Trophoblast cell (in vitro differentiated cells and primary cell): Measurements from ENCODE around the gene ANKRD60.

Experiments used
- DNase-seq, 2 donors: peaks; one replicate each; pipeline ENCODE4 v3.0.0-alpha.2; 2016
- H2AFZ ChIP-seq: 2 replicates; pipeline ENCODE4 v1.6.1; 2013; ENCODE audit warnings: low read length, moderate library complexity, mild to moderate bottlenecking; ENCODE audit not compliant: insufficient read depth, poor library complexity
- H2AK5ac ChIP-seq: 2 replicates; pipeline ENCODE4 v1.6.1; 2013; ENCODE audit warnings: mild to moderate bottlenecking, low read length
- H2BK120ac ChIP-seq: 2 replicates; pipeline ENCODE4 v1.6.1; 2013; ENCODE audit warnings: low read length, mild to moderate bottlenecking, moderate library complexity; ENCODE audit not compliant: insufficient read depth, poor library complexity
- H2BK12ac ChIP-seq: 2 replicates; pipeline ENCODE4 v1.6.1; 2013; ENCODE audit warnings: mild to moderate bottlenecking, low read length, moderate library complexity
- H2BK5ac ChIP-seq: 2 replicates; pipeline ENCODE4 v1.6.1; 2013; ENCODE audit warnings: low read length, low read depth, moderate library complexity, mild to moderate bottlenecking; ENCODE audit not compliant: poor library complexity
- H3K14ac ChIP-seq: 2 replicates; pipeline ENCODE4 v1.6.1; 2013; ENCODE audit warnings: mild to moderate bottlenecking, low read length
- H3K18ac ChIP-seq: 2 replicates; pipeline ENCODE4 v1.6.1; 2013; ENCODE audit warnings: mild to moderate bottlenecking, low read length
- H3K23ac ChIP-seq: 2 replicates; pipeline ENCODE4 v1.6.1; 2013; ENCODE audit warnings: low read length
- H3K27ac ChIP-seq: 2 replicates; pipeline ENCODE4 v1.5.1; 2013; ENCODE audit warnings: low read depth, mild to moderate bottlenecking, inconsistent platforms, low read length, moderate library complexity
- H3K27me3 ChIP-seq: 2 replicates; pipeline ENCODE4 v1.6.1; 2013; ENCODE audit warnings: inconsistent platforms, mild to moderate bottlenecking, low read length, moderate library complexity; ENCODE audit not compliant: insufficient read depth
- H3K36me3 ChIP-seq, 2 experiments: 1 replicate in 1 of 2; 2 replicates in 1 of 2; pipeline ENCODE4 v1.6.1; 2013; ENCODE audit warnings: low read length in 2 of 2, mild to moderate bottlenecking in 2 of 2, moderate library complexity in 1 of 2; ENCODE audit not compliant: insufficient read depth in 2 of 2, control insufficient read depth in 1 of 2
- H3K4ac ChIP-seq: 2 replicates; pipeline ENCODE4 v1.6.1; 2013; ENCODE audit warnings: low read depth, mild to moderate bottlenecking, low read length, moderate library complexity
- H3K4me1 ChIP-seq, 2 experiments: 1 replicate in 1 of 2; 2 replicates in 1 of 2; pipeline ENCODE4 v1.6.1; 2013; ENCODE audit warnings: low read length in 2 of 2, mild to moderate bottlenecking in 2 of 2, moderate library complexity in 1 of 2; ENCODE audit not compliant: insufficient read depth in 2 of 2, control insufficient read depth in 1 of 2
- H3K4me2 ChIP-seq: 2 replicates; pipeline ENCODE4 v1.6.1; 2013; ENCODE audit warnings: inconsistent platforms, mild to moderate bottlenecking, low read length, moderate library complexity
- H3K4me3 ChIP-seq: 2 replicates; pipeline ENCODE4 v1.5.1; 2013; ENCODE audit warnings: mild to moderate bottlenecking, low read depth, low read length, inconsistent platforms
- H3K79me1 ChIP-seq: one replicate; pipeline ENCODE4 v1.6.1; 2013; ENCODE audit warnings: low read length
- H3K79me2 ChIP-seq: 2 replicates; pipeline ENCODE4 v1.6.1; 2013; ENCODE audit warnings: low read length, mild to moderate bottlenecking; ENCODE audit not compliant: control insufficient read depth, insufficient read depth, poor library complexity
- H3K9ac ChIP-seq: 2 replicates; pipeline ENCODE4 v1.6.1; 2013; ENCODE audit warnings: mild to moderate bottlenecking, low read length
- H3K9me3 ChIP-seq: 2 replicates; pipeline ENCODE4 v1.6.1; 2013; ENCODE audit warnings: low read depth, mild to moderate bottlenecking, control low read depth, inconsistent platforms, low read length; ENCODE audit not compliant: insufficient read depth
- H4K12ac ChIP-seq: 2 replicates; pipeline ENCODE4 v1.6.1; 2013; ENCODE audit warnings: low read depth, mild to moderate bottlenecking, low read length, moderate library complexity
- H4K8ac ChIP-seq: 2 replicates; pipeline ENCODE4 v1.6.1; 2013; ENCODE audit warnings: low read depth, mild to moderate bottlenecking, low read length, moderate library complexity
- H4K91ac ChIP-seq: one replicate; pipeline ENCODE4 v1.6.1; 2013; ENCODE audit warnings: low read depth, mild to moderate bottlenecking, low read length, moderate library complexity
- WGBS: extraction: QIAGEN DNeasy Blood & Tissue Kit; methylation state at CpG from one replicate; pipeline ENCODE4 v1.1.7; 2013; ENCODE audit warnings: missing lambda C conversion rate; ENCODE audit not compliant: insufficient read length, insufficient coverage; ENCODE audit errors: extremely low coverage; 5-methylcytosine and 5-hydroxymethylcytosine counted together

The ANKRD60 gene

DNA sequence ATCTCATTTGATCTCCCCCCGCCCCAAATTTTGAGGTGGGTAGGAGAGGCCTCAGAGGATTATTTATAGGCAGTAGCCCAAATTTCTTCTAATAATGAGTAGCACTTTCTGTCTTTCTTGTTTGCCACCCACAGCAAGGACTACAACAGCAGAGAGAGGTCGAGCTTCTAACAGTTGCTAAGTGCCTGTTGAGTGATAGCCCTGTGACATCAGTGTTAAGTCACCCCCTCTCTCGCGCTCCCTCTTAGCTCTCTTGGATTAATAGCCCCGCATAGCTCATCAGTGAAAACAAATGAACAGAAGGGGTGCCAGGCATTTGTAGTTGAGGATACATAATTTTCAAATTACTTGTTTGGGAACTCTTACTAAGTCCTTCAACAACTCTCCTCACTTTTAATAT, 3.5 kb downstream of the ANKRD60 start:
- Histone ChIP-seq H3K18ac (no peak overlapping the region), H3K4me2 (no peak overlapping the region), H3K23ac (no peak overlapping the region), H4K8ac (no peak overlapping the region), H3K4me1 (peaks cover 0 to 3% of the 10 kb centered on the region in 2 experiments), H4K12ac (no peak overlapping the region), H2BK120ac (no peak overlapping the region), H4K91ac (no peak overlapping the region), H2AK5ac (no peak overlapping the region), H3K4ac (no peak overlapping the region), H3K36me3 (no peaks in the 10 kb centered on the region), H3K79me2 (no peaks in the 10 kb centered on the region), H3K27me3 (peaks cover 26% of the 10 kb centered on the region), H3K9ac (no peak overlapping the region), H3K9me3 (peaks cover 8% of the 10 kb centered on the region), H3K14ac (no peak overlapping the region), H3K27ac (no peak overlapping the region), H3K4me3 (no peak overlapping the region), H3K79me1 (no peaks in the 10 kb centered on the region), H2BK12ac (no peak overlapping the region), H2BK5ac (no peak overlapping the region), H2AFZ (no peak overlapping the region)
- no CpG with 5 or more reads among the region's 5 CpGs for WGBS
- DNase-seq: no peak

DNA sequence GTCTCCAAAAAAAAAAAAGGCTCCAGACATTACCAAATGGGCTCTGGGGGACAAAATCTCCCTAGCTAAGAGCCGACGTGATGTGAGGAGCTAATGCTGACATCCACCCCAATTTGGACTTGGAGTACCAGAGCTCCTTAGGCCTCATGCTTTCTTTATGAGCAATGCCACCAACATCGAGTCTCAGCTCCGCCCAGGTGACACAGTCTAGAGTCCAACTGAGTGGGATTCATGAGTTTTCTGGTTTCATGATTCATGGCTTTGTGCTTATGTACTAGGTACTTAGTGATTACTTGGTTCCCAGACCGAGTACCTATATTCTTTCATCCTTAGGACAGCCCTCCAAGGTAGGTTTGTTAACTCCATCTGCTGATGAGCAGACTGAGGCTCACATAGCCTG, 4.4 kb downstream of the ANKRD60 start:
- no peak overlapping the region for H3K4ac ChIP-seq
- no peak overlapping the region for H3K27ac ChIP-seq
- H3K4me3 ChIP-seq: no peak overlapping the region
- no peaks in the 10 kb centered on the region for H3K36me3 ChIP-seq
- no peak overlapping the region for H4K8ac ChIP-seq
- no peak overlapping the region for H4K12ac ChIP-seq
- H3K79me1 ChIP-seq: no peaks in the 10 kb centered on the region
- H3K4me2 ChIP-seq: no peak overlapping the region
- no peak overlapping the region for H3K23ac ChIP-seq
- H2BK12ac ChIP-seq: no peak overlapping the region
- H3K79me2 ChIP-seq: no peaks in the 10 kb centered on the region
- DNase-seq: no peak
- H2AFZ ChIP-seq: no peak overlapping the region
- H3K27me3 ChIP-seq: peaks cover 22% of the 10 kb centered on the region
- H3K14ac ChIP-seq: no peak overlapping the region
- no CpG with 5 or more reads among the region's 5 CpGs for WGBS
- no peak overlapping the region for H3K18ac ChIP-seq
- H3K9ac ChIP-seq: no peak overlapping the region
- no peak overlapping the region for H2AK5ac ChIP-seq
- no peak overlapping the region for H2BK120ac ChIP-seq
- H3K4me1 ChIP-seq: peaks cover 0 to 3% of the 10 kb centered on the region in 2 experiments
- no peak overlapping the region for H2BK5ac ChIP-seq
- H4K91ac ChIP-seq: no peak overlapping the region
- peaks cover 8% of the 10 kb centered on the region for H3K9me3 ChIP-seq

DNA sequence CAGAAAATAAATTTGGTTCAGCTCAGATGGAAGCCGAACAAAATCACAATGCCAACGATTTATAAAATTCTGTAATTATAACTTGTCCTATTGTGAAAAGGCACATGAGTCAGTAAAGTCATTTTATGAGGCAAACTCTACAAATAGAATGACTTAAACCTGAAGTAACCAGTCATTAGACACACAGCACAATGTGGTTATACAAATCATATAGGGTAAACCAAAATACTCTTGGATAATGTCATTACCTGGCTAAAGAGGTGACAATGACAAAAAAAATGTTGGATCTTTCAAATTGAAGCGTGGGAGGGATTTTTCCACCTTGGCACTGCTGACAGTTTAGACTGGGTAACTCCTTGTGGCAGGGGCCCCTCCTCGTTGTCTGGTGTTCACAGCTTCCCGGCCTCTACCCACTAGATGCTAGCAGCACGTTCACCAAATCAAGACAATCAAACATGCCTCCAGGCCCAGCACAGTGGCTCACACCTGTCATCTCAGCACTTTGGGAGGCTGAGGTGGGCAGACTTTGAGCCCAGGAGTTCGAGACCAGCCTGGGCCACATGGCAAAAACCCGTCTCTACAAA, 5.0 kb downstream of the ANKRD60 start:
- H3K18ac ChIP-seq: no peak overlapping the region
- no peak overlapping the region for H2BK12ac ChIP-seq
- H3K9me3 ChIP-seq: peaks cover 13% of the 10 kb centered on the region
- no peak overlapping the region for H2AK5ac ChIP-seq
- H3K36me3 ChIP-seq: no peaks in the 10 kb centered on the region
- no peak overlapping the region for H4K91ac ChIP-seq
- H3K4me2 ChIP-seq: no peak overlapping the region
- no peak overlapping the region for H3K23ac ChIP-seq
- peaks cover 16% of the 10 kb centered on the region for H3K27me3 ChIP-seq
- H3K9ac ChIP-seq: no peak overlapping the region
- no peak overlapping the region for H3K4ac ChIP-seq
- H3K4me3 ChIP-seq: no peak overlapping the region
- H3K79me2 ChIP-seq: no peaks in the 10 kb centered on the region
- no peak for DNase-seq
- no peaks in the 10 kb centered on the region for H3K4me1 ChIP-seq
- no peaks in the 10 kb centered on the region for H3K79me1 ChIP-seq
- H3K27ac ChIP-seq: no peak overlapping the region
- no peak overlapping the region for H3K14ac ChIP-seq
- WGBS: no CpG with 5 or more reads among the region's 8 CpGs
- H2BK120ac ChIP-seq: no peak overlapping the region
- no peak overlapping the region for H4K12ac ChIP-seq
- H2AFZ ChIP-seq: no peak overlapping the region
- H4K8ac ChIP-seq: no peak overlapping the region
- no peak overlapping the region for H2BK5ac ChIP-seq

DNA sequence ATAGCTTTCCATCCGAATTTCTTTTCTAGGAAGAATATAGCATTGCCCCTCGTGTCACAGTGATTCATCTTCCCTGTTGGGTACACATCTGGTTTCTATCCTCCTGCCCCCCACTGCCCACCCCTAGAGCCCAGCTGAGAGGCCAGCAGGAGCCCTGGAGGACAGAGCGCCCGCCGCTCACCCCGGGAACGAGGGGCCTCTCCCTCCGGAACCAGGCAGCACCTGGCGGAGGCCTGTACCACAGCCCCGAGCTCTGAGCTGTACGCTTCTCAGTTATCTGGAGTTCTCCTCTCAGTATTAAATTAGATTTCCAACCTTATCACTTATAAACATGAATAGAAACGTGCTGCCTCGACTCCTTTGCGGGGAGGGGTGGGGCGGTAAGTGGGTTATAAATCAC, 6.0 kb downstream of the ANKRD60 start:
- Histone ChIP-seq H2BK5ac (no peak overlapping the region), H3K27me3 (peaks cover 7% of the 10 kb centered on the region), H4K12ac (no peak overlapping the region), H3K14ac (no peak overlapping the region), H3K9ac (no peak overlapping the region), H2AK5ac (no peak overlapping the region), H2BK120ac (no peak overlapping the region), H3K79me2 (no peaks in the 10 kb centered on the region), H3K18ac (no peak overlapping the region), H3K9me3 (peaks cover 7% of the 10 kb centered on the region), H3K4ac (no peak overlapping the region), H2AFZ (no peak overlapping the region), H3K4me3 (no peak overlapping the region), H3K23ac (no peak overlapping the region), H4K91ac (no peak overlapping the region), H3K4me1 (no peaks in the 10 kb centered on the region), H3K79me1 (no peaks in the 10 kb centered on the region), H3K4me2 (no peak overlapping the region), H4K8ac (no peak overlapping the region), H2BK12ac (no peak overlapping the region), H3K36me3 (no peaks in the 10 kb centered on the region), H3K27ac (no peak overlapping the region)
- DNase-seq: no peak
- no CpG with 5 or more reads among the region's 15 CpGs for WGBS
